A172 (cell line): Measurements from ENCODE around the gene DCAF11. TPM values are rescaled to one million over a fixed set of nuclear protein-coding genes. Genes with fewer than 3 reads are reported as not detected.

Experiments used
- DNase-seq: peaks from one replicate; pipeline ENCODE4 v3.0.0-alpha.2; 2015; ENCODE audit warnings: low spot score
- total RNA-seq: library from RNA; depleted of rRNA; stranded (reverse); fragments of >200 nt; shearing (Covaris generic); gene quantifications from 2 replicates; pipeline ENCODE4 v1.2.3, GENCODE V29; 2014

The DCAF11 gene
- total RNA-seq, 1 experiment from 2014 or later = 63.4 TPM

DNA sequence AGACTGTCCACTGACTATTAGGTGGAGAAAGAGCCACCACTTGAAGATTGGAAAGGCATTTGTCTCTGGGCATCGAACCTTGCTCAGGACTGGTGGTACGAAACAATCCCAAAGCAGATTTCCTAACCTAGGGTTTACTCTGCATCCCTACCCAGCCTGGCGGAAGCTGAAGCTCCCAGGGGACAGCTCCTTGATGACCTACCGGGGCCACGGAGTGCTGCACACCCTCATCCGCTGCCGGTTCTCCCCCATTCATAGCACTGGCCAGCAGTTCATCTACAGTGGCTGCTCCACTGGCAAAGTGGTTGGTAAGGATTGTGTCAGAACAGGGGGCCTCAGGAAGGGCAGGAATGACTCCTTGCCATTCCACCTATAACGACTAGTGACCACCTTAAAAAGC, 6.6 kb downstream of the DCAF11 start:
- no peak for DNase-seq

DNA sequence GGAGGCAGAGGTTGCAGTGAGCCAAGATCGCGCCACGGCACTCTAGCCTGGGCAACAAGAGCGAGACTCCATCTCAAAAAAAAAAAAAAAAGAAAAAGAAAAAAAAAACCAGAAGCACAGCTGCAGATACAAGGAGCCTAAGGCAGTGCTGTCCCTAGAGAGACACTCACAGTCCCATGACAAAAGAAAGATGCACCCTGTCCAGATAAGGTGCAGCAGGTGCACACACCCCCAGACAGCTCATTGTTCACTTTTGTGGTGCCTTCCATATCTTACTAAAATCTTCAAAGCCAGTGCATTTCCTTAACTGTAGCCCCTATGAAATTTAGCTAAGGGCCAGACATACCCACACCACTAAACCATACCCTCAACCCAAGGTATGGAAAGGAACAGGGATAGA, 7.8 kb downstream of the DCAF11 start:
- no peak for DNase-seq

DNA sequence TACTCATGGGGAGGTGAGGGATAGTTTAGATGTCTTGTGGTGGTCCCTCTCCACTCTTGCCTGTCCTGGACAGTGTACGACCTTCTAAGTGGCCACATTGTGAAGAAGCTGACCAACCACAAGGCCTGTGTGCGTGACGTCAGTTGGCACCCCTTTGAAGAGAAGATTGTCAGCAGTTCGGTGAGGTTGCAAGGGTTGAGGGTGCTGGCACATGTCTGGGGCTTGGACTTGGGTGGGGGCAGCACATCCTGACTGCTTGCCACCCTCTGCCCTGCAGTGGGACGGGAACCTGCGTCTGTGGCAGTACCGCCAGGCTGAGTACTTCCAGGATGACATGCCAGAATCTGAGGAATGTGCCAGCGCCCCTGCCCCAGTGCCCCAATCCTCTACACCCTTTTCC, 8.3 kb downstream of the DCAF11 start:
- no peak for DNase-seq

DNA sequence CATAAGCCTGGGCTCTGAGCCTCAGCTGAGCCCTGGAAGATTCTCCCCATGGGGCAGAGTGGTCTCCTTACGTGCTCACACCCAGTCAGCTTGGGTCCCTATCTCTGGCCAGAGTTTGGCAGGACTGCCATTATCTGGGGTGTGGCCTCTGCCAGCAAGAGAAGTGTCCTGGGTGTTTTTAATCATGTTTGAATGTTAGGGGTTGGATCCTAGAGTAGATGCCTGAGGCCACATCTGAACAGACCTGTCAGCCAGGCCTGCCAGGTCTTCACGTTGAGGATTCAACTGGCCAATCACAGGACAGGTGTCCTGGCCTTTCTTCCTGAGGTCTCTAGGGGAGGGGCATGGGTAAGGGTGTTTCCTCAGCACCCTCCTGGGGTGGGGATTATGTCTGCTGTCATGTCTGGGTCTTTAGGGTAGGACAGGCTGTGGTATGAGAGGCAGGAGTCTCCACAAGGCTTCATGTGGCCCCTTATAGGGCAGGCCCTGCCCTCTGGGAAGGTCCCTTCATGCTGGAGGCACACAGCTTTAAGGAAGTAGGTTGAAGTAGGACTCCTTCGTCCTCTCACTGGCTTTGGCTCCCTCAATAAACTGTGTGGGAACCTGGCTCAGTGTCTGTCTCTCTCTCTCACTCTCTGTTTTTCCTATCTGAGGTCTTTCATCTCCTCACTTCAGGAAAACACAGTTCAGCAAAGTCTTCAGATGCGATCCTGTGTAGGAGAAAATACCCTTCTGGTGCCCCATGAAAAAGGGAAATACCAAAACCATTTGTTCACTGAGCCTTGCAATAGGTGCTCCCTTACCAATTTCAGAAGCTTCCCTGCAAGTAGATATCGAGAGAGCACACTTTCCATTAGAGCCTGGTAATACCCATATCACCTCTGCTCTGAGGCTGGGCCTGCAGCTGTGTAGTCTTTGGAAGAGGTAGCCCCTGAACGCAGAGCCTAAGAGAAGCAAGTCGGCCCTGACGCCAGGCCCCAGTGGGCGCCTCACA, 9.1 kb downstream of the DCAF11 start:
- no peak for DNase-seq

DNA sequence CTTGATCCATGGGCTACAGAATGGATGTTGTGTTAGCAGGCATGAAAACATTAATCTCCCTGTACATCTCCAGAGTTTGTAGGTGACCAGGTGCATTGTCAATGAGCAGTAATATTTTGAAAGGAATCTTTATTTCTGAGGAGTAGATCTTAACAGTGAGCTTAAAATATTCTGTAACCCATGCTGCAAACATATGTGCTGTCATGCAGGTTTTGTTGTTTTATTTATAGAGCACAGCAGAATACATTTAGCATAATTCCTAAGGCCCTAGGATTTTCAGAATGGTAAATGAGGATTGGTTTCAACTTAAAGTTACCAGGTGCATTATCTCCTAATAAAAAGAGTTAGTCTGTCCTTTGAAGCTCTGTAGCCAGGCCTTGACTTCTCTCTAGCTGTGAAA, 12.4 kb downstream of the DCAF11 start:
- DNase-seq = no peak

DNA sequence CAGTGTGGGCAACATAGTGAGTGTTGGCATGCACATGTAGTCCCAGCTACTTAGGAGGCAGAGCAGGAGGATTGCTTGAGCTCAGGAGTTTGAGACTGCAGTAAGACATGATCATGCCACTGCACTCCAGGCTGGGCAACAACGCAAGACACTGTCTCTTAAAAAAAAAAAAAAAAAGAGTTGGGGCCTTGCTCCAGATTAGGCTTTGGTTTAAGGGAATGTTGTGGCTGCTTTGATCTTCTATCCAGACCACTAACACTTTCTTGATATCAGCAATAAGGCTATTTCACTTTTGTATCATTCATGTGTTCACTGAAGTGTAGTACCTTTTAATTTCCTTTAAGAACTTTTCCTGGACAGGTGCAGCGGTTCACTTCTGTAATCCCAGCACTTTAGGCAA, 13.1 kb downstream of the DCAF11 start:
- no peak for DNase-seq

DNA sequence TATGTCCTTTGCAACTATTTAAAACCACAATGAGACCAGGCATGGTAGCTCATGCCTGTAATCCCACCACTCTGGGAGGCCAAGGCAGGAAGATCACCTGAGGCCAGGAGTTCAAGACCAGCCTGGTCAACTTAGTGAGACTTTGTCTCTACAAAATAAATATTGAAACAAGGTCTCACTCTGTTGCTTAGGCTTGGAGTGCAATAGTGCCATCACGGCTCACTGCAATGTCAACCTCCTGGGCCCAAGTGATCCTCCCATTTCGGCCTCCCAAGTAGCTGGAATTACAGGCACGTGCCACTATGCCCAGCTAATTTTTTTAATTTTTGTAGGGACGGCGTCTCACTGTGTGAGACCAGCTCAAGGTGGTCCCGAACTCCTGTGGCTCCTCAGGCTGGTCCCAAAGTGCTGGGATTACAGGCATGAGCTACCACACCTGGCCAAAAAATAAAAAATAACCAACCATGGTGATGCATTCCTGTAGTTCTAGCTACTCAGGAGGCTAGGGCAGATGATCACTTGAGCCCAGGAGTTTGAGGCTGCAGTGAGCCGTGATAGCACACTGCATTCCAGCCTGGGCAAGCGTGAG, 14.9 kb downstream of the DCAF11 start:
- DNase-seq = no peak

DNA sequence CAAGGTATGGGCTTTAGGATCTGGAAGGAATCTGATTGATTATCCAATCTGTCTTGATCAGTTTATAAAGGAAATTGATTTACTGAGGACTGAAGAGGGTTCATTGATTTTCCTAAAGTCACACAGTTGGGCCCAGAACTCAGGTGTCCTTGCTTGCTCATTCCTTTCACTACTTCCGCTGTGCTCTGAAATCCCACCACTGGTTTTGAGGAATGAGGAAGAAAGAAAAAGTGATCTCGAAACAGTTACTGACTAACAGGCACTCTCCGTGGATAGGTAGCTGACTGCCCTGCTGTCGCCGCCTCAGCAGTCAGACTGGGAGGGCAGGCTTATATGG, 15.8 kb downstream of the DCAF11 start, which contains the start of gene FITM1:
Gene FITM1 (plus strand): TSS at position 280 of the 337 bp plus-strand sequence. CDS start 905 bp downstream, outside the sequence.
- no peak for DNase-seq

DNA sequence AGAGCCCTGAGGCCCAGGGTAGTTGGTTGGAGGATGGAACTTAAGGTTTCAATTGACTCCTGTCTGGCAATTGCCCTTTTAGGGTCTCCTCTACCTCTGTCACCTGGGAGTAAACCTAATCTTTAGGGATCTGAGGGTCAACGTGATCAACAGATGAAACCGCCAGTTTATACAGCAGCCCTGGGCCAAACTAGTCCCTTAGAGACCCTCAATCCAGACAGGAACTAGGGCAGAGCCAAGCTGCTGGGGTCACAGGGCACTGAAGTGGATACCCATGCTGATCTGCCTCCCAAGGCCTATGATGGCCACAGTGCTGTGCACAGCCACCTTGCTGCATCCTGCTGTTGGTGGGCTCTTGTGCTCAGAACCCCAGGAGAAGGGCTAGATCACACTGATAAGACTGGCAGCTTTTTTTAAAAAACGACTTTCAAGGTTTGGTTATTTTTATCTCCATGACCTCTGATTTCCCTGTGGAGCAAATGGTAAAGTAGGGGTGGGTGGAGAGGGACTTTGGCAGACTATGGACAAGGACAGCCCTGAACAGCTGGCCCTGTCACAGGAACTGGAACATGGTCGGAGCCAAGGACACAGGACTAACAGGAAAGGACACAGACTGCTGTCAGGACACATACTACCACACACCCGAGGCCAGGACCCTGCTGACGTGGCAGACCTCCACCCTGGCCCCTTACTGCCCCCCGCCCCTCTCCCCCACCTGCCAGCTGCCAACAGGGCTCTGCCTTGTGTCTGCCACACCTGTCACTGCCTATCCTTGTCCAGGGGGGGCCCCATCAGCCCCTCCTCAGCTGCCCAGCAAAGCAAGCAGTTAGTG, 16.4 kb downstream of the DCAF11 start:
- no peak for DNase-seq

DNA sequence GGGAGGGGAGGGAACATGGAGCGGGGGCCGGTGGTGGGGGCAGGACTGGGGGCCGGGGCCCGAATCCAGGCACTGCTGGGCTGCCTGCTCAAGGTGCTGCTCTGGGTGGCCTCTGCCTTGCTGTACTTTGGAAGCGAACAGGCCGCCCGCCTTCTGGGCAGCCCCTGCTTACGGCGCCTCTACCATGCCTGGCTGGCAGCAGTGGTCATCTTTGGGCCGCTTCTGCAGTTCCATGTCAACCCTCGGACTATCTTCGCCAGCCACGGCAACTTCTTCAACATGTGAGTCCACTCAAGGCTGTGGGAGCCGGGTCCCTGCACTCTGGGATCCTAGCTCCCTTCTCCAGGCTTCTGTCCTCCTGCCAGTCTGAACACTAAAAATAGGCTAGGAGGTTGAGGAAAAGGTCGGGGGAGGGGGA, 17.0 kb downstream of the DCAF11 start:
- DNase-seq = no peak

DNA sequence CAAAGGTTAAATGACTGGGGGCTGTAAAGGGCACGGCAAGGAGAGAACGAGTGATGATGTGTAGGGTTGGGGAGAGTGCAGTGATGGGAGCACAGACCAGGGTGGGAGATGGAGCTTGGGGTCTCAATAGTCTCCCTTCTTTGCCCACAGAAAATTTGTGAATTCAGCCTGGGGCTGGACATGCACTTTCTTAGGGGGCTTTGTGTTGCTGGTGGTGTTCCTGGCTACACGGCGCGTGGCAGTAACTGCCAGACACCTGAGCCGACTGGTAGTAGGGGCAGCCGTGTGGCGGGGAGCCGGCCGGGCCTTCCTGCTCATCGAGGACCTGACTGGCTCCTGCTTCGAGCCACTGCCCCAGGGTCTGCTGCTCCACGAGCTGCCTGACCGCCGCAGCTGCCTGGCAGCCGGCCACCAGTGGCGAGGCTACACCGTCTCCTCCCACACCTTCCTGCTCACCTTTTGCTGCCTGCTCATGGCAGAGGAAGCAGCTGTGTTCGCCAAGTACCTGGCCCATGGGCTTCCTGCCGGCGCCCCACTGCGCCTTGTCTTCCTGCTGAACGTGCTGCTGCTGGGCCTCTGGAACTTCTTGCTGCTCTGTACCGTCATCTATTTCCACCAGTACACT, 17.6 kb downstream of the DCAF11 start:
- no peak for DNase-seq

DNA sequence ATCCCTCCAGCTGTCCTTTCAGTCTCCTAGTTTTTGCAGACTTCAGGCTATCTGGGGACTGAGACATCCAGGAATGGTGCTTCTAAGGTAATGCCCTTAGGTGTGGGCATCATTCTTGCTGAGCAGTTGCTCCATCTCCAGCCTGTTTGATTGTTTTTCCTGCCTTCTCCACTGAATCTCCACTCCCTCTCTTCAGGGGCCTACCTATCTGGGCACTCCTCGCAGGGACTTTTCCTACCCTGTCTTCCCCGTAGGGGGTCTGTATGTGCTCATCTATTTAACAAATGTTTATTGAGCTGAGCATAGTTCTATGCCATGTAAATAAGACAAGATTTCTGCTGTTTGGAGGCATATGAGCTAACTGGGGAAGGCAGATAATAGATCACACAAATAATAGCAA, 18.4 kb downstream of the DCAF11 start:
- DNase-seq = no peak

DNA sequence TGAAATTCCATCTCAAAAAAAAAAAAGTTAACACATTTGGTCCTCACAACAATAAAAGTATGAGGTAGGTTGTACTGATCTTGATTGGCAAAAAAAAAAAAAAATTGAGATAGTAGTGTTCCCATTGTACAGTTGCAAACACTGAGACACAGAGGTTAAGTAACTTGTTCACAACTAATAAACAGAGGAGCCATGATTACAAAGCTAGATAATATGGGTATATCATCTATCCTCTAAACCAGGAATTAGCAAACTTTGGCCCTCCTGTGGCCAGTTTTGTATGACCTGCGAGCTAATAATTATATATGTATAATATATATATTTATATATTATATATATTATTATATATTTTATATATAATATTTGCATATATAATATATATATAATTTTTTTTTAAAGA, 19.2 kb downstream of the DCAF11 start:
- DNase-seq = no peak

DNA sequence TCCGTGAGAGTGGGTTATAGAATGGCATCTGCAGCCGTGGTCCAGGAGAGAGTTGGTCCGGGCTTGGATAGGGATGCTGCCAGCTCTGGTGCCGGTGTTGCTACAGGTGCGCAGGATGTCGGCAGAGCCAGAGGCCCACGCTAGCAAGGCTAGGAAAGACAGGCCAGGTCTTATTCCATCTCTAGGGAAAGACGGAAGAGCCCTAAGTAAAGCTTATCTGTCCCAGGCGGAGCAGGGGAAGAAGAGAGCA, 20.9 kb downstream of the DCAF11 start:
- no peak for DNase-seq

DNA sequence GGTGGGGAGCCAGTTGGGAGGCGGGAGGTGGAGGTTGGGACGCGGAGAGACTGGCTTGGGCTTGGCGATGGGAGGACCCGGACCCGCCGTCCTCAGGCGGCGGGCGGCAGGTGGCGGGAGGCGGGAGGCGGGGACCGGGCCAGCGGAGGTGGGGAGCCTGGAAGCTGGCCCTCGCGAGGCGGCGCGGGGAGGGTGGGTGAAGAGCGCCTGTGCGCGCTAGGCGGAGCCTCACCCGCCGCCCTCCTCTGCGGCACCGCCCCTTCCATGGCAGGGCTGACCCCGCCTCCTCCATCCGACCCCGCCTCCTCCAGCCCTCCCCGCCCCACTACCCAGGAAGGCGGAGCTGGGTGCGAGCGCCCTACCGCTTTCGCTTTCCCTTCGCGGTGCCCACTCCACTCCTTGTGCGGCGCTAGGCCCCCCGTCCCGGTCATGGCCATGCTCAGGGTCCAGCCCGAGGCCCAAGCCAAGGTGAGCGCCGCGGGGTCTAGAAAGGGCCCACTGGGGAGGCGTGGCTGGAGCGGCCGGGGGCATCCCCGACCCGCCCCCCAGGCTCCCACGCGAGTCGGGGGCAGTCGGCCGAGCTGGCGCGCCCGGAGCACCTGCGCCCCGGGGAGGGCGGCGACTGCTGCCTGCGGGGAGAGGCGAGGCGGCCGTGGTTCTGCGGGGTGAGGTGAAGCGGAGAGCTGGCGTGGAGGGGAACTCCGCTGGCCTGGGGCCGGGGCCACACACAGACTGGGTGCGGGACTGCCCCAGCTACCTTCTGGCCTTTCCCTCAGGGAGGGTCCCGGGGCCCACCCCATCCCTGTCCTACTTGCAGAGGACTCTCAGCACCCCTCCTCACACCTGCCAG, 21.5 kb downstream of the DCAF11 start, which contains the start of gene PSME1:
Gene PSME1 (plus strand): TSS at position 361 of the 850 bp plus-strand sequence. CDS start 69 bp downstream, at position 430.
- peak; percentile 64 for DNase-seq

DNA sequence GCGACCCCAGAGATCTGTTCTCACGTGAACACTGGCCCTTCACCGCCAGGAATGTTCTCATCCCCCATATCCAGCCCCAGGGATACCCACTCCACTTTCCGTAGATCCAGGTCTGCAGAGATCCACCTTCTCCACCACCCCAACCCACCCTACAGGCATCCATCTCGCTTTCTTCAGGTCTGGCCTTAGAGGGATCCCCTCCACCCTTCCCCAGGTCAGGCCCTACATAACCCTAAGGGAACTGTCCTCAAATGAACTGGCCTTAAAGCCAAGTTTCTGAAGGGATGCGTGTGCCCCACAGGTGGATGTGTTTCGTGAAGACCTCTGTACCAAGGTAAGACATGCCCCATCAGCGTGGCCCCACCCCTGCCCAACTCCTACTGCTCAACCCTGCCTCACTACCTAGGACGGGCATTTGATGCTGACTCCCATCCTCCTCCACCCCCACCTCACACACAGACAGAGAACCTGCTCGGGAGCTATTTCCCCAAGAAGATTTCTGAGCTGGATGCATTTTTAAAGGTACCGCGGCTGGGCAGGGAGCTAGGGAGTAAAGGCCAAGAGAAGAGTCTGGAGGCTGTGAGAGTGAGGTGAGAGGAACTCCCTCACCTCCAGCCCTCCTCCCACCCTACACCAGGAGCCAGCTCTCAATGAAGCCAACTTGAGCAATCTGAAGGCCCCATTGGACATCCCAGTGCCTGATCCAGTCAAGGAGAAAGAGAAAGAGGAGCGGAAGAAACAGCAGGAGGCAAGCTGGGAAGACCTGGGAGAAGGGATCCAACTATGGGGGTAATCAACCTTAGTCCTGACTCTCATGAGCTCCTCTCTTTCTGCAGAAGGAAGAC, 22.3 kb downstream of the DCAF11 start:
- DNase-seq = no peak

DNA sequence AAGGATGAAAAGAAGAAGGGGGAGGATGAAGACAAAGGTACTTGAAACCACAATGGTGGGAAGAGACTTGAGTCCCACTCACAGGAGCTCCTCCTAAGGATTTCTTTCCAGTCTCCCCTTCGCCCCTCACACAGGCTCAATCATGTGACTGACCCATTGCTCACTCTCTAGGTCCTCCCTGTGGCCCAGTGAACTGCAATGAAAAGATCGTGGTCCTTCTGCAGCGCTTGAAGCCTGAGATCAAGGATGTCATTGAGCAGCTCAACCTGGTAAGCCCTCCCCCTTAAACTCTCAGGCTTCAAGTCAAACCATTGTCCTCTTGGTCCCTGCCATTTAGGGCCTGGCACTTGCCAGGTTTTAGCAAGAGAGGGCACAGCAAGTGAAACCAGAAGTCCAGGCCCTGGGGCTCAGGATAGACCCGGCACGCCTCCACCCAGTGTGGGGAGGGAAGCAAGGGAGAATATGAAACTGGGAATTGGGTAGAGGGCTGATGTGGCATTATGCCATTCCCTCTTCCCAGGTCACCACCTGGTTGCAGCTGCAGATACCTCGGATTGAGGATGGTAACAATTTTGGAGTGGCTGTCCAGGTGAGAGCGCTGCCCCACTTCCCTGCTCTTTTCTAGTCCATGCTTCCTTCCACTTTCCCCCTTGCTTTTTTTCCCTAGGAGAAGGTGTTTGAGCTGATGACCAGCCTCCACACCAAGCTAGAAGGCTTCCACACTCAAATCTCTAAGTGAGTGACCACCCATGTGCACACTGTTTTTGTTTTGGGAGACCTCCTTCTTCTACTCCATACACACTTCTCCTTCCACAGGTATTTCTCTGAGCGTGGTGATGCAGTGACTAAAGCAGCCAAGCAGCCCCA, 23.2 kb downstream of the DCAF11 start:
- no peak for DNase-seq

DNA sequence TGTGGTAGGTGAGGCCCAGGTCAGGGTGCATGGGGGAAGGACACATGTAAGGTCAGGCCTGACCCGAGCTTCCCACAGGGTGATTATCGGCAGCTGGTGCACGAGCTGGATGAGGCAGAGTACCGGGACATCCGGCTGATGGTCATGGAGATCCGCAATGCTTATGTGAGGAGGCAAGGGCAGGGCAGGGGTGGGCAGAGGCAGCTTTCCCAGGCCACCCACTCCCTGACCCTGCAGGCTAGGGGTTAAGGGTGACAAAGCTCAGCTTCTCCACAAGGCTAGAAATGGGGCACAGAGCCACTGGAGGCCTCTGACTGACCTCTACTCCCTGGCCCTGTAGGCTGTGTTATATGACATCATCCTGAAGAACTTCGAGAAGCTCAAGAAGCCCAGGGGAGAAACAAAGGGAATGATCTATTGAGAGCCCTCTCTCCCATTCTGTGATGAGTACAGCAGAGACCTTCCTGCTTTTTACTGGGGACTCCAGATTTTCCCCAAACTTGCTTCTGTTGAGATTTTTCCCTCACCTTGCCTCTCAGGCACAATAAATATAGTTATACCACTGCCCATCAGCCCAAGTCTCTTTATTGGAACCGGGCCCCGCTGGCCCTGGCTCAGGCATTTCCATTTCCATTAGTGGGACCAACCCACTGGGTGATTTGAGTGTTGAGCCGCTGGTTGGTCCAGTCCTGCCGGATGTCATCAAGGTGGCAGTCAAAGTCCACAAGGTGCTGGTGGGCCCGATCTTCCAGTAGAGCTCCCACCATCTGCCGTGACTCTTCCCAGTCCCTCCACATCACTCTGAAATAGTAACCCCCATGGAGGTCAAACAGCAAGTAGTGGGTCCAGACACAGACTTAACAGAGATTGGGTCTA, 24.1 kb downstream of the DCAF11 start:
- no peak for DNase-seq
